ENCODE data around the gene SETD1B. TPM values are rescaled to one million over a fixed set of nuclear protein-coding genes. Genes with fewer than 3 reads are reported as not detected.

The SETD1B gene
- total RNA-seq, 5 donors from 2014 or later (not counting 1 experiment from before 2014, with no cell fraction given): 87.7 to 106 (median 96.0) TPM

DNA sequence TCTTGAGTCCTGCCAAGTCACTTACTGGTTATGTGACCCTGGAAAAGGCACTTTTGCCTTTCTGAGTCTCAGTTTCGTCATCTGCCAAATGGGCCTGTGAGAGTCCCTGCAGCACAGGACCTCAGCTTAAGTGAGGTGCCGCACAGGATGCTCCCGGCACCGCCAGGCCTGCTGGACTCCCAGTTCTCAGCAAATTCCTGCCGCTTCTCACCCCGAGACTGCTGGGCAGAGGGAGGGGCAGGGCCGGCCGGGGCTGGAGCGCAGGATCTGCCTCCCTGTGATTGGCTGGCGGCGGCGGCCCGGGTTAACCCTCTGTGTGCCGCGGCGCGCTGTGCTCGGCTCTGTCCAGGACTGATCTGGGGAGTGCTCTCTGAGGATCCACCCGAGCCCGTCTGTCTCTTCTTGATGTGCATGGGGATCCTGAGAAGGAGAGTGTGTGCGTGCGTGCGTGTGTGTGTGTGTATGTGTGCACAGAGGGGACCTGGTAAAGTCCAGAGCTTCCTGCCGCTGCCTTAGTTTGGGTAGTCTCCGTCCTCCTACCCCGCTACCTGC is 8.6 kb downstream of the SETD1B start:
- Histone ChIP-seq H3K4me1 (ENCODE audit: control insufficient read depth in 1 of 2, extremely low read depth in 1 of 2, insufficient read depth in 2 of 2, low read length in 2 of 2) (peaks cover 15 to 68% of the 10 kb centered on the region in 2 experiments), H3K27ac (ENCODE audit: low read length) (no peak overlapping the region), H3K4me3 (ENCODE audit: control insufficient read depth in 1 of 2, extremely low read depth in 1 of 2, low read length in 1 of 2) (peak overlapping the region; percentile 62 to 63), H3K27me3 (replicated peaks in 1 of 2; ENCODE audit: control insufficient read depth in 2 of 2, extremely low read depth in 1 of 2, insufficient read depth in 2 of 2, low read length in 1 of 2) (no peaks in the 10 kb centered on the region), H3K36me3 (ENCODE audit: control insufficient read depth in 2 of 2, extremely low read depth in 1 of 2, insufficient read depth in 1 of 2, low read length in 1 of 2) (peaks cover 16 to 83% of the 10 kb centered on the region in 2 donors), H3K9me3 (no peaks in the 10 kb centered on the region)
- H3K4me3 Mint-ChIP-seq: peak overlapping the region; percentile 80 to 90 (median 81)
- CTCF ChIA-PET: interaction anchor here (0.5 to 13.1 kb wide), 16 partner anchors 10 to 689 kb away, joined by 3 to 344 read pairs (median 4); partner anchors contain the start of genes RHOF (in 2 of the 2) and ZCCHC8 (in 1 of the 2)
- H3K27ac Mint-ChIP-seq: peak overlapping the region in 1 of 2 donors; percentile 16
- H3K9me3 Mint-ChIP-seq: no peaks in the 10 kb centered on the region
- DNase-seq (peak in 1 of 35 experiments; percentile 28), ATAC-seq (replicated peaks in 1 of 4) (peak; percentile 5 to 26 (median 24))
- WGBS (ENCODE audit: insufficient coverage): 12% methylated on average over 21 of the region's 26 CpGs
- peaks cover 41% of the 10 kb centered on the region for H3K36me3 Mint-ChIP-seq
- peaks cover 42 to 66% (median 50%) of the 10 kb centered on the region in 3 donors for H3K4me1 Mint-ChIP-seq
- H3K27me3 Mint-ChIP-seq: no peaks in the 10 kb centered on the region
- POLR2A ChIA-PET: interaction anchor here (0.6 to 2.7 kb wide), 5 partner anchors 14 to 77 kb away, joined by 3 to 22 read pairs (median 8); no protein-coding TSS in a partner anchor

DNA sequence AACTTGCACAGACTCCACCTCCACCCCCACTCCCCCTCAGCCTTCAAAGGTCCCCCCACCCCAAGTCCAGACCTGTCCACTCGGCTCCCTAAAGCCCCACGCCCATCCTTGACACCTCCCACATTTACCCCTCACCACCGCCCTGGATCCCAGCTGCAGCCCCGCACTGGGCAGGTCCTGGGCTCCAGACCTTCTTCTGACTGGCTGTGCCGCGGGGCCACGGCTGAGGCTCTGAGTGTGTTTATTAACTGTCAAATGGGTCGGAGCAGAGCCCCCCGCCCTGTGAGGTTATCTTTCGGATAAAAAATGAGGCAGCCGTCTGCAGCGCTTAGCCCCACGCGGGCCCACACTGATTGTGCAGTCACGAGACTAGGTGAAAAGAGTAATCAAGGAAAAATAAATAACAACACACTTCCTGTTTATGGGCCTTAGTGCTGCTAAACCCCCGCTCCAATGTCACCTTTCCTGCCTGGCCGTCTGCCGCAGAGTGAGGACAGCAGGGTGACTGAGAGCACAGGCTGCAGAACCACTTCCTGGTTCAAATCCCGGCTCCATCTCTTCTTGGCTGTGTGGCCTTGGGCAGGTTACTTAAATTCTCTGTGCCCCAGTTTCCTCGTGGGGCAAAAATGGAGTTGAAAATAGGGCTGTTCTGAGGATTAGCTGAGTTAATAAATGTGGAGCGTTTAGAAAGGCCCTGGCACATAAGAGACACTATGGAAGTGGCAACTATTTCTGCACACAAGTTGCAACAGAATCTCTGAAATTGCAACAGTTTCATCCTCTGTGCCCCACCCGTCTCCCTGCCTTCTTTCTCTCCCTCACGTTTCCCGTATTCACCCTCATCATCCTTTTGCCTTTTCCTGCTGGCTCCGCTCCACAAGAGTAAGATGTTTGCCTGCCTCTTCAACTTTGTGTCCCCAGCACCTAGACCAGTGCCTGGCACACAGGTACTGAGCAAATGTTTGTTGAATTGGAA is 9.4 kb downstream of the SETD1B start:
- DNase-seq: no peak
- Mint-ChIP-seq H3K36me3 (peaks cover 47% of the 10 kb centered on the region), H3K27me3 (no peaks in the 10 kb centered on the region), H3K4me1 (peaks cover 42 to 60% (median 47%) of the 10 kb centered on the region in 3 donors), H3K4me3 (peak overlapping the region; percentile 80 to 90 (median 81)), H3K27ac (peak overlapping the region; percentile 74 to 75), H3K9me3 (no peaks in the 10 kb centered on the region)
- Histone ChIP-seq H3K27me3 (replicated peaks in 1 of 2; ENCODE audit: control insufficient read depth in 2 of 2, extremely low read depth in 1 of 2, insufficient read depth in 2 of 2, low read length in 1 of 2) (no peaks in the 10 kb centered on the region), H3K4me3 (ENCODE audit: control insufficient read depth in 1 of 2, extremely low read depth in 1 of 2, low read length in 1 of 2) (peak overlapping the region; percentile 62 to 63), H3K4me1 (ENCODE audit: control insufficient read depth in 1 of 2, extremely low read depth in 1 of 2, insufficient read depth in 2 of 2, low read length in 2 of 2) (peaks cover 15 to 60% of the 10 kb centered on the region in 2 experiments), H3K9me3 (no peaks in the 10 kb centered on the region), H3K36me3 (ENCODE audit: control insufficient read depth in 2 of 2, extremely low read depth in 1 of 2, insufficient read depth in 1 of 2, low read length in 1 of 2) (peaks cover 18 to 83% of the 10 kb centered on the region in 2 donors), H3K27ac (ENCODE audit: low read length) (no peak overlapping the region)
- WGBS (ENCODE audit: insufficient coverage): 47% methylated on average over 11 of the region's 25 CpGs
- ATAC-seq (replicated peaks in 1 of 4): no peak
- ChIA-PET POLR2A (no interaction called here), CTCF (interaction anchor here (0.5 to 13.1 kb wide), 4 partner anchors 17 to 123 kb away, joined by 4 to 344 read pairs (median 49); partner anchors contain the start of gene RHOF (in 2 of the 2))

DNA sequence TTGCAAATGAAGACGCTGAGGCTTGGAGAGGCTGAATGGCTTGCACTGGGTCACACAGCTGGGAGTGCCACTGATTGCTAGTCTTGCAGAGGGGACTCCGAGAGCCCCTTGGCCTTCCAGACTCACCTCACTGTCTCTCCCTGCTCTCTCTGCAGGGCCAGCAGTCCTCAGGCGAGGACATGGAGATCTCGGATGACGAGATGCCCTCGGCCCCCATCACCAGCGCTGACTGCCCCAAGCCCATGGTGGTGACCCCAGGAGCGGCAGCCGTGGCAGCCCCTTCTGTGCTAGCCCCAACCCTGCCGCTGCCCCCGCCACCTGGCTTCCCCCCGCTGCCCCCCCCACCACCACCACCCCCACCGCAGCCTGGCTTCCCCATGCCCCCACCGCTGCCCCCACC is 10.1 kb downstream of the SETD1B start:
- DNase-seq: no peak
- ChIA-PET CTCF (interaction anchor here in 1 of 2 donors (13.1 kb wide), 1 partner anchor 18 kb away, joined by 344 read pairs; the partner anchor contains the start of gene RHOF), POLR2A (no interaction called here)
- Histone ChIP-seq H3K27me3 (replicated peaks in 1 of 2; ENCODE audit: control insufficient read depth in 2 of 2, extremely low read depth in 1 of 2, insufficient read depth in 2 of 2, low read length in 1 of 2) (no peaks in the 10 kb centered on the region), H3K36me3 (ENCODE audit: control insufficient read depth in 2 of 2, extremely low read depth in 1 of 2, insufficient read depth in 1 of 2, low read length in 1 of 2) (peaks cover 19 to 77% of the 10 kb centered on the region in 2 donors), H3K4me3 (ENCODE audit: control insufficient read depth in 1 of 2, extremely low read depth in 1 of 2, low read length in 1 of 2) (no peak overlapping the region), H3K4me1 (ENCODE audit: control insufficient read depth in 1 of 2, extremely low read depth in 1 of 2, insufficient read depth in 2 of 2, low read length in 2 of 2) (peaks cover 15 to 53% of the 10 kb centered on the region in 2 experiments), H3K27ac (ENCODE audit: low read length) (no peak overlapping the region), H3K9me3 (no peaks in the 10 kb centered on the region)
- H3K36me3 Mint-ChIP-seq: peaks cover 43% of the 10 kb centered on the region
- peak overlapping the region in 2 of 3 donors; percentile 80 to 90 for H3K4me3 Mint-ChIP-seq
- ATAC-seq (replicated peaks in 1 of 4): no peak
- H3K27ac Mint-ChIP-seq: no peak overlapping the region
- no peaks in the 10 kb centered on the region for H3K27me3 Mint-ChIP-seq
- peaks cover 42 to 53% (median 42%) of the 10 kb centered on the region in 3 donors for H3K4me1 Mint-ChIP-seq
- no peaks in the 10 kb centered on the region for H3K9me3 Mint-ChIP-seq
- WGBS (ENCODE audit: insufficient coverage): 96% methylated on average over 7 of the region's 14 CpGs

DNA sequence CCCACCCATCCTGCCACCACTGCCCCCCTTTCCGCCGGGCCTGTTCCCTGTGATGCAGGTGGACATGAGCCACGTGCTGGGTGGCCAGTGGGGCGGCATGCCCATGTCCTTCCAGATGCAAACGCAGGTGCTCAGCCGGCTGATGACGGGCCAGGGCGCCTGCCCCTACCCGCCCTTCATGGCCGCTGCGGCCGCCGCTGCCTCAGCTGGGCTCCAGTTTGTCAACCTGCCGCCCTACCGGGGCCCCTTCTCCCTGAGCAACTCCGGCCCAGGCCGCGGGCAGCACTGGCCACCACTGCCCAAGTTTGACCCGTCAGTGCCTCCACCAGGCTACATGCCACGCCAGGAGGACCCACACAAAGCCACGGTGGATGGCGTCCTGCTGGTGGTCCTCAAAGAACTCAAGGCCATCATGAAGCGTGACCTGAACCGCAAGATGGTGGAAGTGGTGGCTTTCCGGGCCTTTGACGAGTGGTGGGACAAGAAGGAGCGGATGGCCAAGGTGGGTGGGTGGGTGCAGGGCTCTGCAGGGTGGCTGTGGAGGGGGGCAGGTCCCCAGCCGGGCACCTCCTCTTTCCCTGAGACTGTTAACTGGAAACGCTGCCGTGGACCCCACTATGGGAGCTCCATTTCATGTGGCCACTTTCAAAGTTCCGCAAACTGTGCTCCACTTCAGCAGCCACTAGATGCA is 10.8 kb downstream of the SETD1B start:
- Histone ChIP-seq H3K4me3 (ENCODE audit: control insufficient read depth in 1 of 2, extremely low read depth in 1 of 2, low read length in 1 of 2) (no peak overlapping the region), H3K36me3 (ENCODE audit: control insufficient read depth in 2 of 2, extremely low read depth in 1 of 2, insufficient read depth in 1 of 2, low read length in 1 of 2) (peaks cover 25 to 76% of the 10 kb centered on the region in 2 donors), H3K4me1 (ENCODE audit: control insufficient read depth in 1 of 2, extremely low read depth in 1 of 2, insufficient read depth in 2 of 2, low read length in 2 of 2) (peaks cover 15 to 49% of the 10 kb centered on the region in 2 experiments), H3K9me3 (no peaks in the 10 kb centered on the region), H3K27me3 (replicated peaks in 1 of 2; ENCODE audit: control insufficient read depth in 2 of 2, extremely low read depth in 1 of 2, insufficient read depth in 2 of 2, low read length in 1 of 2) (no peaks in the 10 kb centered on the region), H3K27ac (ENCODE audit: low read length) (no peak overlapping the region)
- ChIA-PET POLR2A (no interaction called here), CTCF (interaction anchor here (1.2 to 2.5 kb wide), 3 partner anchors 18 to 42 kb away, joined by 4 to 18 read pairs (median 5); partner anchors contain the start of gene RHOF (in 1 of the 2))
- Mint-ChIP-seq H3K4me1 (peaks cover 39 to 47% (median 41%) of the 10 kb centered on the region in 3 donors), H3K36me3 (peaks cover 42% of the 10 kb centered on the region), H3K27ac (no peak overlapping the region), H3K4me3 (no peak overlapping the region), H3K27me3 (no peaks in the 10 kb centered on the region), H3K9me3 (no peaks in the 10 kb centered on the region)
- no peak for DNase-seq
- no peak for ATAC-seq (replicated peaks in 1 of 4)
- 94% methylated on average over 24 of the region's 31 CpGs for WGBS (ENCODE audit: insufficient coverage)

DNA sequence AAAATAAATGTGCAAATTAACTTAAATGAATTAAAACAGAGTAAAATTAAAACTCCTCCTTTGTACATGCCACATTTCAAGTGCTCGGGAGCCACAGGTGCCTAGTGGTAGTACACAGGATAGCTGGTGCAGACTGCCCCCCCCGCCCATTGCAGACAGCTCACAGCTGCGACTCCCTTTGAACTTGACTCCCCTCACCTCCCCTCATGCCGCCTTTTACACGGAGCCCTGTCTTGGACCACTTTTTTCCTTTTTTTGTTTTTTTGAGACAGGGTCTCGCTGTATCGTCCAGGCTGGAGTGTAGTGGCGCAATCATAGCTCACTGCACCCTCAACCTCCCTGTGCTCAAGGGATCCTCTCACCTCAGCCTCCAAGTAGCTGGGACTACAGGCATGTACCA is 11.5 kb downstream of the SETD1B start:
- H3K9me3 Mint-ChIP-seq: no peaks in the 10 kb centered on the region
- peaks cover 35 to 43% (median 38%) of the 10 kb centered on the region in 3 donors for H3K4me1 Mint-ChIP-seq
- no peak overlapping the region for H3K4me3 ChIP-seq (ENCODE audit: control insufficient read depth in 1 of 2, extremely low read depth in 1 of 2, low read length in 1 of 2)
- H3K27me3 ChIP-seq (replicated peaks in 1 of 2; ENCODE audit: control insufficient read depth in 2 of 2, extremely low read depth in 1 of 2, insufficient read depth in 2 of 2, low read length in 1 of 2): no peaks in the 10 kb centered on the region
- no peak for ATAC-seq (replicated peaks in 1 of 4)
- CTCF ChIA-PET: interaction anchor here (1.2 to 2.5 kb wide), 5 partner anchors 13 to 42 kb away, joined by 3 to 18 read pairs (median 5); partner anchors contain the start of gene RHOF (in 1 of the 2)
- 55% methylated on average over 5 of the region's 8 CpGs for WGBS (ENCODE audit: insufficient coverage)
- peaks cover 31 to 77% of the 10 kb centered on the region in 2 donors for H3K36me3 ChIP-seq (ENCODE audit: control insufficient read depth in 2 of 2, extremely low read depth in 1 of 2, insufficient read depth in 1 of 2, low read length in 1 of 2)
- POLR2A ChIA-PET: interaction anchor here in 1 of 2 donors (0.5 kb wide), 1 partner anchor 18 kb away, joined by 7 read pairs; no protein-coding TSS in a partner anchor
- H3K9me3 ChIP-seq: no peaks in the 10 kb centered on the region
- H3K27ac ChIP-seq (ENCODE audit: low read length): no peak overlapping the region
- peaks cover 38% of the 10 kb centered on the region for H3K36me3 Mint-ChIP-seq
- H3K27me3 Mint-ChIP-seq: no peaks in the 10 kb centered on the region
- peak overlapping the region in 1 of 2 donors; percentile 34 for H3K27ac Mint-ChIP-seq
- H3K4me1 ChIP-seq (ENCODE audit: control insufficient read depth in 1 of 2, extremely low read depth in 1 of 2, insufficient read depth in 2 of 2, low read length in 2 of 2): peaks cover 15 to 42% of the 10 kb centered on the region in 2 experiments
- no peak for DNase-seq
- no peak overlapping the region for H3K4me3 Mint-ChIP-seq

Measured in T-cell (primary cell).